HepG2 (cell line): Measurements from ENCODE around the gene PNPLA3.

Source experiments
- GABPA ChIP-seq, 2 experiments: IDR thresholded peaks; 2 replicates each; pipeline ENCODE4 v1.6.1; 2011 to 2016; ENCODE audit warnings: low read depth in 2 of 2, low read length in 1 of 2, missing biosample characterization in 1 of 2, missing genetic modification characterization in 1 of 2
- HNF1B ChIP-seq: sonication (generic); formaldehyde crosslinking; IDR thresholded peaks from 2 replicates; pipeline ENCODE4 v1.5.1; 2020; ENCODE audit warnings: mild to moderate bottlenecking, moderate library complexity, missing genetic modification reagents
- NFATC3 ChIP-seq: sonication (generic); formaldehyde crosslinking; IDR thresholded peaks from 2 replicates; pipeline ENCODE4 v1.5.1; 2020; ENCODE audit warnings: mild to moderate bottlenecking, missing genetic modification reagents
- SETDB1 ChIP-seq: sonication (generic); formaldehyde crosslinking; IDR thresholded peaks from 2 replicates; pipeline ENCODE4 v1.5.1; 2020; ENCODE audit warnings: missing genetic modification reagents, mild to moderate bottlenecking, borderline replicate concordance
- SKIL ChIP-seq: sonication (generic); formaldehyde crosslinking; IDR thresholded peaks from 2 replicates; pipeline ENCODE4 v1.8.0; 2022; ENCODE audit warnings: missing genetic modification reagents, mild to moderate bottlenecking, moderate library complexity, borderline replicate concordance
- ZNF770 ChIP-seq: sonication (generic); formaldehyde crosslinking; IDR thresholded peaks from 2 replicates; pipeline ENCODE4 v1.5.0; 2020; ENCODE audit warnings: mild to moderate bottlenecking, missing genetic modification reagents

- TF ChIP-seq SKIL (CRISPR knock-in tag) (no peak), SETDB1 (CRISPR knock-in tag) (no peak), GABPA (IDR thresholded peaks at IDR 0.05; ENCODE audit: low read depth, low read length) (no peak), GABPA (CRISPR knock-in tag; IDR thresholded peaks at IDR 0.05; ENCODE audit: low read depth) (no peak), ZNF770 (CRISPR knock-in tag) (no peak), NFATC3 (CRISPR knock-in tag) (no peak), HNF1B (CRISPR knock-in tag) (no peak)
Measured at GRCh38 chr22:43983808-43984207, 60.2 kb downstream of the PNPLA3 start.
